Lung (tissue), 12 donors: ENCODE measurements around the gene ING4. TPM values are rescaled to one million over a fixed set of nuclear protein-coding genes. Genes with fewer than 3 reads are reported as not detected.

Experiments
- ATAC-seq: fragments of 200-7000 bp; cut with Tn5 transposase; one replicate; pipeline ENCODE4 v1.9.1; 2020; ENCODE audit warnings: moderate number of reproducible peaks; ENCODE audit not compliant: insufficient read depth, low FRiP score
- DNase-seq, 3 donors: peaks; one replicate each; pipeline ENCODE4 v3.0.0-alpha.2; 2013 to 2017
- H3K27ac ChIP-seq, 2 donors: one replicate each; pipeline ENCODE4 v1.5.1; 2013; ENCODE audit warnings: mild to moderate bottlenecking in 2 of 2, moderate library complexity in 2 of 2, control low read depth in 1 of 2, inconsistent platforms in 1 of 2, low read depth in 1 of 2, low read length in 1 of 2
- H3K27me3 ChIP-seq, 3 donors: one replicate each; pipeline ENCODE4 v1.5.1; 2013; ENCODE audit warnings: low read length in 2 of 3; ENCODE audit not compliant: control insufficient read depth in 3 of 3, insufficient read depth in 3 of 3
- H3K36me3 ChIP-seq, 4 donors: one replicate each; pipeline ENCODE4 v1.5.1; 2013; ENCODE audit warnings: low read length in 4 of 4, mild to moderate bottlenecking in 1 of 4, moderate library complexity in 1 of 4; ENCODE audit not compliant: control insufficient read depth in 4 of 4, insufficient read depth in 4 of 4
- H3K4me1 ChIP-seq, 5 donors: one replicate each; pipeline ENCODE4 v1.5.1; 2013; ENCODE audit warnings: low read length in 5 of 5, mild to moderate bottlenecking in 2 of 5, moderate library complexity in 1 of 5; ENCODE audit not compliant: control insufficient read depth in 5 of 5, insufficient read depth in 5 of 5
- H3K4me3 ChIP-seq: one replicate; pipeline ENCODE4 v1.5.1; 2013; ENCODE audit warnings: mild to moderate bottlenecking, control low read depth, moderate library complexity
- H3K9ac ChIP-seq, 2 donors: one replicate each; pipeline ENCODE4 v1.5.1; 2013; ENCODE audit warnings: low read length in 2 of 2, control low read depth in 1 of 2; ENCODE audit not compliant: insufficient read depth in 1 of 2
- H3K9me3 ChIP-seq, 4 donors: one replicate each; pipeline ENCODE4 v1.5.1; 2013; ENCODE audit warnings: low read length in 3 of 4, mild to moderate bottlenecking in 1 of 4, moderate library complexity in 1 of 4; ENCODE audit not compliant: control insufficient read depth in 4 of 4, insufficient read depth in 3 of 4
- WGBS, 2 donors: extraction: QIAGEN DNeasy Blood & Tissue Kit; methylation state at CpG; one replicate each; pipeline ENCODE4 v1.1.7; 2013; 5-methylcytosine and 5-hydroxymethylcytosine counted together
- polyA plus RNA-seq, 2 donors: library from polyadenylated mRNA; stranded (reverse); fragments of 200-250 nt; gene quantifications; one replicate each; pipeline ENCODE4 v1.2.1, GENCODE V29; 2013
- total RNA-seq, 2 donors: library from RNA; depleted of rRNA in 1 of 2; stranded (reverse); fragments of >200 nt in 1 of 2; gene quantifications; one replicate each; pipeline ENCODE4 v1.2.1, GENCODE V29; 2014 to 2021
- TF ChIP-seq, protein P1 (sequence below): IDR thresholded peaks from 2 replicates; pipeline ENCODE4 v1.5.1; 2012; ENCODE audit warnings: mild to moderate bottlenecking; ENCODE audit errors: control extremely low read depth, extremely low read depth
- donor health status: control.
- donor health status: control.
- donor health status: Bipolar disorder and iron deficiency.
- donor health status: healthy.
- donor health status: DM: yes; HTN: yes; CAD: no.

ING4 gene
- total and polyA plus RNA-seq, 4 donors, result 20.3 to 74.3 (median 27.0) TPM

GRCh38 chr12:6694701-6695100 is 31.8 kb upstream of the ING4 start:
- TF ChIP-seq, protein P1, sequence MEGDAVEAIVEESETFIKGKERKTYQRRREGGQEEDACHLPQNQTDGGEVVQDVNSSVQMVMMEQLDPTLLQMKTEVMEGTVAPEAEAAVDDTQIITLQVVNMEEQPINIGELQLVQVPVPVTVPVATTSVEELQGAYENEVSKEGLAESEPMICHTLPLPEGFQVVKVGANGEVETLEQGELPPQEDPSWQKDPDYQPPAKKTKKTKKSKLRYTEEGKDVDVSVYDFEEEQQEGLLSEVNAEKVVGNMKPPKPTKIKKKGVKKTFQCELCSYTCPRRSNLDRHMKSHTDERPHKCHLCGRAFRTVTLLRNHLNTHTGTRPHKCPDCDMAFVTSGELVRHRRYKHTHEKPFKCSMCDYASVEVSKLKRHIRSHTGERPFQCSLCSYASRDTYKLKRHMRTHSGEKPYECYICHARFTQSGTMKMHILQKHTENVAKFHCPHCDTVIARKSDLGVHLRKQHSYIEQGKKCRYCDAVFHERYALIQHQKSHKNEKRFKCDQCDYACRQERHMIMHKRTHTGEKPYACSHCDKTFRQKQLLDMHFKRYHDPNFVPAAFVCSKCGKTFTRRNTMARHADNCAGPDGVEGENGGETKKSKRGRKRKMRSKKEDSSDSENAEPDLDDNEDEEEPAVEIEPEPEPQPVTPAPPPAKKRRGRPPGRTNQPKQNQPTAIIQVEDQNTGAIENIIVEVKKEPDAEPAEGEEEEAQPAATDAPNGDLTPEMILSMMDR, result no peak
- no peak overlapping the region for H3K4me3 ChIP-seq
- peaks cover 0 to 6% (median 5%) of the 10 kb centered on the region in 3 donors for H3K27me3 ChIP-seq
- H3K9ac ChIP-seq, result no peak overlapping the region
- no peak overlapping the region for H3K27ac ChIP-seq
- H3K9me3 ChIP-seq, result no peaks in the 10 kb centered on the region
- ATAC-seq (no peak), DNase-seq (no peak)
- no peaks in the 10 kb centered on the region for H3K36me3 ChIP-seq
- H3K4me1 ChIP-seq, result peaks cover 0 to 19% (median 1%) of the 10 kb centered on the region in 5 donors
- WGBS, 2 donors, result 83 to 90% methylated on average over 9 of the region's 9 CpGs

DNA sequence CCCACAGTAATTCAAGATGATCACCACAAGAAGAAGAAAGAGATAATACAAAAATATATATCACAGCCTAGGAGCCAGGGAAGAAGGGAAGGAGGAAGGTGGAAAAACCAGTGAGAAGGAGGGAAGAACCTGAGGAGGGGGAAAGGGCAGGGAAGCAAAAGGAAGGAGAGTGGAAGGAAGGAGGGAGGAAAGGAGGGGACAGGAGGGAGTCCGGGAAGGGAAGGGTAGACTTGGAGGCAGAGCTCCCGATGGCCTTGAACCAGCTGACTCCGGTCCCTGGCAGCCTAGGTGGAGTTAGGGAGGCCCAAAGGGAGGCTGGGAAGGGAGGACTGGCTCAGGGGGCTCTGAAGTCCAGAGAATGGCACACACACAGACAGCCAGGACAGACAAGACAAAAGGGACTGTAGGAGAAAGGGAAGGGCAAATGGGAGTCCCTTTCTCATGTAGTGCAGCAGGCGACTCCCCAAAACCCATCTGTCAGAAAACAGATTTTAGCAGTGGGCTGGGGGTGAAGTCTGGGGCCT is 31.0 kb upstream of the ING4 start:
- Histone ChIP-seq H3K9me3 (no peaks in the 10 kb centered on the region), H3K4me1 (peaks cover 0 to 12% (median 1%) of the 10 kb centered on the region in 5 donors), H3K27me3 (no peaks in the 10 kb centered on the region), H3K9ac (no peak overlapping the region), H3K27ac (no peak overlapping the region), H3K4me3 (no peak overlapping the region), H3K36me3 (no peaks in the 10 kb centered on the region)
- TF ChIP-seq, protein P1, result no peak
- 77 to 92% methylated on average over 4 of the region's 4 CpGs for WGBS, 2 donors
- ATAC-seq (no peak), DNase-seq (no peak)

DNA sequence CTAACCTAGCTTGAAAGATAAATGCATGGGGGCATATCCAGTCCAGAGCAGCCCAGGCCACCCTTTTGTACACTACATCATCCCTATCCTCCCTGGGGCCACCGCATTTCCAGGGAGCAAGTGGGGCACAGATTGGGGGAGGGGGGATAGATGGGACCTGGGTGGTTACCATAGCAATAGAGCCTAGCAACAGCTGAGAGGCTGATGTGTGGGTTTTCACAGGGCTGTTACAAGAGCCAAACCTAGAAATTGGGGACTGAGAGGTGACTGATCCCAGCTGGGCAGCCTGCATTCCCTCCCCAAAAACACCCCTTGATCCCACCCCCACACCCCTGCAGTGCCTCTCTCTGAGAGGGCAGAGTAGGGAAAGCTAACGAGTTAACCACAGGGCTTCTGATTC is 30.0 kb upstream of the ING4 start:
- Histone ChIP-seq H3K27me3 (no peaks in the 10 kb centered on the region), H3K9ac (no peak overlapping the region), H3K36me3 (no peaks in the 10 kb centered on the region), H3K4me3 (no peak overlapping the region), H3K9me3 (no peaks in the 10 kb centered on the region), H3K4me1 (peaks cover 1 to 19% (median 4%) of the 10 kb centered on the region in 5 donors), H3K27ac (no peak overlapping the region)
- TF ChIP-seq, protein P1, result no peak
- peak; percentile 15 to 27 (median 24) for DNase-seq
- ATAC-seq, result no peak
- WGBS, 2 donors, result 61 to 69% methylated on average over 2 of the region's 2 CpGs

- Histone ChIP-seq H3K36me3 (peaks cover 0 to 9% (median 4%) of the 10 kb centered on the region in 4 donors), H3K27me3 (no peaks in the 10 kb centered on the region), H3K9me3 (no peaks in the 10 kb centered on the region), H3K4me3 (no peak overlapping the region), H3K4me1 (peaks cover 3 to 28% (median 11%) of the 10 kb centered on the region in 5 donors), H3K27ac (no peak overlapping the region), H3K9ac (no peak overlapping the region)
- 65 to 84% methylated on average over 4 of the region's 4 CpGs for WGBS, 2 donors
- ATAC-seq, result no peak
- TF ChIP-seq, protein P1, result no peak
- DNase-seq, result no peak
Observed at GRCh38 chr12:6691473-6691872, 28.6 kb upstream of the ING4 start.
